ENCODE results near the gene FAM131A.

FAM131A gene

GRCh38 chr3:184351511-184352148 lies 14.2 kb downstream of the FAM131A start:
- TF ChIP-seq CTCF (conservative IDR thresholded peaks at IDR 0.05; ENCODE audit: control insufficient read depth, insufficient read depth, low read depth, low read length): no peak
- no peak for DNase-seq (ENCODE audit: low read depth)
- H3K4me3 ChIP-seq (ENCODE audit: control insufficient read depth, low read depth, low read length): no peak overlapping the region

- no peak overlapping the region for H3K4me3 ChIP-seq (ENCODE audit: control insufficient read depth, low read depth, low read length)
- DNase-seq (ENCODE audit: low read depth): no peak
These were observed 14.9 kb downstream of the FAM131A start for GRCh38 chr3:184352149-184352785.

GRCh38 chr3:184352897-184353545 lies 15.6 kb downstream of the FAM131A start:
- no peak overlapping the region for H3K4me3 ChIP-seq (ENCODE audit: control insufficient read depth, low read depth, low read length)
- TF ChIP-seq CTCF (conservative IDR thresholded peaks at IDR 0.05; ENCODE audit: control insufficient read depth, insufficient read depth, low read depth, low read length): no peak
- no peak for DNase-seq (ENCODE audit: low read depth)

More at GRCh38 chr3:184352149-184352785, 14.9 kb downstream of the FAM131A start:
- TF ChIP-seq CTCF (conservative IDR thresholded peaks at IDR 0.05; ENCODE audit: control insufficient read depth, insufficient read depth, low read depth, low read length): no peak

GRCh38 chr3:184353546-184353941 lies 16.1 kb downstream of the FAM131A start:
- no peak overlapping the region for H3K4me3 ChIP-seq (ENCODE audit: control insufficient read depth, low read depth, low read length)
- DNase-seq (ENCODE audit: low read depth): no peak
- no peak for TF ChIP-seq CTCF (conservative IDR thresholded peaks at IDR 0.05; ENCODE audit: control insufficient read depth, insufficient read depth, low read depth, low read length)

GRCh38 chr3:184354121-184354728 lies 16.8 kb downstream of the FAM131A start:
- DNase-seq (ENCODE audit: low read depth): no peak
- peak; percentile 65 for TF ChIP-seq CTCF (conservative IDR thresholded peaks at IDR 0.05; ENCODE audit: control insufficient read depth, insufficient read depth, low read depth, low read length)

GRCh38 chr3:184354754-184355153 lies 17.4 kb downstream of the FAM131A start:
- no peak for TF ChIP-seq CTCF (conservative IDR thresholded peaks at IDR 0.05; ENCODE audit: control insufficient read depth, insufficient read depth, low read depth, low read length)

More at GRCh38 chr3:184354121-184354728, 16.8 kb downstream of the FAM131A start:
- H3K4me3 ChIP-seq (ENCODE audit: control insufficient read depth, low read depth, low read length): no peak overlapping the region

More at GRCh38 chr3:184354754-184355153, 17.4 kb downstream of the FAM131A start:
- no peak overlapping the region for H3K4me3 ChIP-seq (ENCODE audit: control insufficient read depth, low read depth, low read length)
- DNase-seq (ENCODE audit: low read depth): no peak
